Nephron progenitor cell (in vitro differentiated cells): ENCODE measurements around the gene MAG.

Experiments used
- DNase-seq: peaks from one replicate; pipeline ENCODE4 v3.0.0; 2021
- H3K27ac Mint-ChIP-seq: 2 replicates; pipeline ENCODE4 v1.8.0; 2021; ENCODE audit warnings: mild to moderate bottlenecking, moderate library complexity, mixed read lengths
- H3K27me3 Mint-ChIP-seq: 2 replicates; pipeline ENCODE4 v1.8.0; 2021; ENCODE audit warnings: mild to moderate bottlenecking, low read depth, mixed read lengths; ENCODE audit not compliant: poor library complexity
- H3K36me3 Mint-ChIP-seq: 2 replicates; pipeline ENCODE4 v1.8.0; 2021; ENCODE audit warnings: low read depth, mixed read lengths
- H3K4me1 Mint-ChIP-seq: 2 replicates; pipeline ENCODE4 v1.8.0; 2021; ENCODE audit warnings: mixed read lengths
- H3K4me3 Mint-ChIP-seq: 2 replicates; pipeline ENCODE4 v1.8.0; 2021; ENCODE audit warnings: mild to moderate bottlenecking, moderate library complexity, mixed read lengths
- H3K9me3 Mint-ChIP-seq: 2 replicates; pipeline ENCODE4 v1.8.0; 2021; ENCODE audit warnings: mild to moderate bottlenecking, moderate library complexity, mixed read lengths
- CTCF ChIP-seq: fragments of 200-600 bp; sonication (generic); IDR thresholded peaks from 2 replicates; pipeline ENCODE4 v1.5.0; 2021; ENCODE audit warnings: antibody characterized with exemption

Gene MAG

DNA sequence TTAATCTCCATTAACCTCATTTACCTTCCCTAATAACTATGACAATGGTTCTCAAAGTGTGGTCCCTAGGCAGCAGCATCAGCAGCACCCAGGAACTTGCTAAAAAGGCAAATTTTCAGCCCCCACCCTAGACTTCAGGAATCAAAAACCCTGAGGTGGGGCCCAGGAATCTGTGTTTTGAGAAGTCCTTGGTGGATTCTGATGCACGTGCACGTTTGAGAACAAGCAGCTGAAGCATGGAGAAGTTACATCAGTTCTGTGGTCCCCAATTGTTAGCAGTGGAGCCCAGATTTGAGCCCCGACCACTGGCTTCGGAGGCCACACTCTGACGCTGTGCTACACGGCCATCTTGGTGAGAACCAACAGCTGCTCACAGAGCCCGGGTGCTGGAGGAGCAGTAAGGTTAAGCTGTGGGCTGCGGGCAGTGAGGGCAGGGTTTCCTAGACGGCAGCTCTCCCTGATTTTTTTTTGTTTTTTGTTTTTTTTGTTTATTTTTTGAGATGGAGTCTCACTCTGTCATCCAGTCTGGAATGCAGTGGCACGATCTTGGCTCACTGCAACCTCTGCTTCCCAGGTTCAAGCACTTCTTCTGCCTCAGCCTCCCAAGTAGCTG lies 23.0 kb downstream of the MAG start:
- peaks cover 93% of the 10 kb centered on the region for H3K4me1 Mint-ChIP-seq
- no peak for TF ChIP-seq CTCF
- H3K36me3 Mint-ChIP-seq: no peaks in the 10 kb centered on the region
- H3K27me3 Mint-ChIP-seq: peaks cover 5% of the 10 kb centered on the region
- no peak for DNase-seq
- no peak overlapping the region for H3K27ac Mint-ChIP-seq
- H3K4me3 Mint-ChIP-seq: no peak overlapping the region
- no peaks in the 10 kb centered on the region for H3K9me3 Mint-ChIP-seq

DNA sequence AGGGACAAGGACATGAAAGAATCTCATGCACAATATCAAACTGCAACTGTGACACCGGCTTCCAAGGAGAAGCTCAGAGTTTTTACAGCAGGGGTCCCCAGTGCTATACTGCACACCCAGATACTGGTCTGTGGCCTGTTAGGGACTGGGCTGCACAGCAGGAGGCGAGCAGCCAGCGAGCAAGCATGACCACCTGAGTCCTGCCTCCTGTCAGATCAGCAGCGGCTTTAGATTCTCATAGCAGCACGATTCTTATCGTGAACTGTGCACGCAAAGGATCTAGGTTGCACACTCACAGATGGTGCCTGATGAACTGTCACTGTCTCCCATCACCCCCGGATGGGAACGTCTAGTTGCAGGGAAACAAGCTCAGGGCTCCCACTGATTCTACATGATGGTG lies 23.9 kb downstream of the MAG start:
- Mint-ChIP-seq H3K36me3 (no peaks in the 10 kb centered on the region), H3K27ac (no peak overlapping the region), H3K4me3 (no peak overlapping the region), H3K9me3 (no peaks in the 10 kb centered on the region), H3K27me3 (no peaks in the 10 kb centered on the region), H3K4me1 (peaks cover 93% of the 10 kb centered on the region)
- no peak for DNase-seq
- no peak for TF ChIP-seq CTCF

GRCh38 chr19:35316560-35316959 lies 24.6 kb downstream of the MAG start:
- peaks cover 88% of the 10 kb centered on the region for H3K4me1 Mint-ChIP-seq
- no peak for TF ChIP-seq CTCF
- no peaks in the 10 kb centered on the region for H3K36me3 Mint-ChIP-seq
- H3K27ac Mint-ChIP-seq: peak overlapping the region; percentile 78
- no peak overlapping the region for H3K4me3 Mint-ChIP-seq
- DNase-seq: no peak
- H3K9me3 Mint-ChIP-seq: peaks cover 2% of the 10 kb centered on the region
- no peaks in the 10 kb centered on the region for H3K27me3 Mint-ChIP-seq

- Mint-ChIP-seq H3K9me3 (peaks cover 9% of the 10 kb centered on the region), H3K36me3 (no peaks in the 10 kb centered on the region), H3K27ac (peak overlapping the region; percentile 98), H3K4me3 (peak overlapping the region; percentile 16), H3K27me3 (no peaks in the 10 kb centered on the region), H3K4me1 (peaks cover 80% of the 10 kb centered on the region)
- no peak for DNase-seq
- no peak for TF ChIP-seq CTCF
Measured at GRCh38 chr19:35317464-35318043, 25.6 kb downstream of the MAG start.

DNA sequence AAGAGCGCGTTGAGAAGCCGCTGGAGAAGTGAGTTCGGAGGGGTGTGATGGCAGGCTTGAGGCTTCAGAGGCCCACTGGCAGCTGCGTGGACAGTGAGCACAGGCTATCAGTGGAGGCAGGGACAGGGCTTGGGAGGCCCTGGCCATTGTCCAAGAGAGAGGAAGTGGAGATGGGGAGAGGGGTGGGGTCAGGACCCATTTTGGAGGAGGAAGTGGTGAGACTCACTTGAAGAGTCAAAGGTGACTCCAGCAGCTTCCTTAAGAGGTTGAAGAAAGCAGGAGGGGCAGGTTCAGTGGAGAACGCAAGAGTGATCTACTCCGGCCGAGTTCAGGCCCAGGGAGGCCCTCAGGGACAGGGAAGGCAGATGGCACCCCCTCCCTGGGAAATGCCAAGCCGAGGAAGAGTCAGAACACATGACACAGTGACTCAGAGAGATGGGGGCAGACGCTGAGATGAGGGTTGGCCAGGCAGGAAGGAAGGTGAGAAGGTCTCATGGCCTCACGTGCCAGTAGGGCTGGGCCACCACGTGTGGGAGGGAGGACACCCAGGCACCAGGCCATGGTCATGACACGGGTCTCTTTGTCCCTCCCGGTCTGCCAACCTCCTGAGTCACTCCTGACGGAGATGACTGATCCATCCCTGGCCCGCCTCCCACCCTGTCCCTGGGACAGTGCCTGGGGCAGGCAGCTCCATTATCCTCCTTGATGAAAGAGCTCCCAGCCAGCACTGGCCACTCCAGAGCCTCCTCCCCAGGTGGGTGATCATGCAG lies 26.9 kb downstream of the MAG start:
- peak overlapping the region; percentile 38 for H3K4me3 Mint-ChIP-seq
- H3K9me3 Mint-ChIP-seq: peaks cover 9% of the 10 kb centered on the region
- no peaks in the 10 kb centered on the region for H3K36me3 Mint-ChIP-seq
- TF ChIP-seq CTCF: no peak
- H3K27ac Mint-ChIP-seq: peak overlapping the region; percentile 91
- H3K4me1 Mint-ChIP-seq: peaks cover 67% of the 10 kb centered on the region
- no peaks in the 10 kb centered on the region for H3K27me3 Mint-ChIP-seq
- DNase-seq: no peak
